K562 (cell line): ENCODE results near the gene NLGN2. TPM values are rescaled to one million over a fixed set of nuclear protein-coding genes. Genes with fewer than 3 reads are reported as not detected.

ENCODE experiments used
- ATAC-seq: fragments of 200-7000 bp; cut with Tn5 transposase; 3 replicates; pipeline ENCODE4 v1.9.1; 2020; ENCODE audit warnings: moderate library complexity
- BruUV-seq: library from RNA; stranded (reverse); fragments of 400-500 nt; replicated peaks from 2 replicates; lab custom pipeline; 2021; lab: Mats Ljungman, UMichigan
- CTCF ChIA-PET: fragments of 300-600 bp; formaldehyde crosslinking; extraction: SDS; loops from one replicate; lab custom pipeline; 2021; ENCODE audit warnings: low intra/inter-chr PET ratio; lab: Yijun Ruan, JAX
- POLR2A ChIA-PET: fragments of 300-600, 350-650 bp; sonication (Branson Sonifier 250); formaldehyde crosslinking; extraction: SDS; loops from one replicate; lab custom pipeline; 2021; ENCODE audit warnings: antibody characterized with exemption, inconsistent platforms; lab: Yijun Ruan, JAX
- DNase-seq, 4 experiments: peaks; one replicate each; pipeline versions ENCODE4 v3.0.0 to v3.0.0-alpha.2; 2011 to 2018; ENCODE audit warnings: low spot score in 3 of 4, mixed read lengths in 3 of 4; ENCODE audit errors: extremely low read depth in 1 of 4
- FAIRE-seq: peaks from 2 replicates; lab custom pipeline; 2011; peaks lifted over from hg19 to GRCh38; lab: Jason Lieb, UNC
- H2AFZ ChIP-seq: 2 replicates; pipeline ENCODE4 v1.6.0; 2011; ENCODE audit warnings: low read depth, low read length, control low read depth, inconsistent platforms
- H3K27ac ChIP-seq: fragments of 200-600 bp; 3 replicates; pipeline ENCODE4 v1.8.0; 2011; ENCODE audit warnings: low read depth, mild to moderate bottlenecking, control low read depth, inconsistent platforms, low read length, moderate library complexity, mixed read lengths; ENCODE audit errors: extremely low read depth
- H3K27me3 ChIP-seq, 2 experiments: fragments of 300-600 bp in 1 of 2; 2 replicates in 1 of 2; 3 replicates in 1 of 2; pipeline versions ENCODE4 v1.6.0 to v1.8.0; 2011; ENCODE audit warnings: inconsistent platforms in 2 of 2, low read length in 2 of 2, mild to moderate bottlenecking in 1 of 2, mixed read lengths in 1 of 2, moderate library complexity in 1 of 2; ENCODE audit not compliant: control insufficient read depth in 2 of 2, insufficient read depth in 2 of 2
- H3K36me3 ChIP-seq: fragments of 300-600 bp; 3 replicates; pipeline ENCODE4 v1.8.0; 2011; ENCODE audit warnings: mild to moderate bottlenecking, low read length, inconsistent platforms; ENCODE audit not compliant: control insufficient read depth, insufficient read depth
- H3K4me1 ChIP-seq, 2 experiments: fragments of 200-600 bp in 1 of 2; replicated peaks in 1 of 2; 2 replicates in 1 of 2; 3 replicates in 1 of 2; pipeline versions ENCODE4 v1.5.1 to v1.8.0; 2011; ENCODE audit warnings: inconsistent platforms in 2 of 2, low read length in 2 of 2, mild to moderate bottlenecking in 1 of 2, mixed read lengths in 1 of 2, moderate library complexity in 1 of 2; ENCODE audit not compliant: control insufficient read depth in 2 of 2, insufficient read depth in 2 of 2
- H3K4me2 ChIP-seq: 2 replicates; pipeline ENCODE4 v1.6.1; 2011; ENCODE audit warnings: low read length, control low read depth, inconsistent platforms, mixed read lengths; ENCODE audit not compliant: insufficient read depth
- H3K4me3 ChIP-seq: fragments of 200-600 bp; sonication (generic), shearing (Covaris generic); 2 replicates; pipeline ENCODE4 v1.5.1; 2016; ENCODE audit warnings: control low read depth, inconsistent platforms
- H3K79me2 ChIP-seq: fragments of 200-600 bp; 3 replicates; pipeline ENCODE4 v1.8.0; 2011; ENCODE audit warnings: low read length, inconsistent platforms; ENCODE audit not compliant: control insufficient read depth, insufficient read depth
- H3K9ac ChIP-seq, 2 experiments: 2 replicates each; pipeline versions ENCODE4 v1.6.0 to v1.6.1; 2011; ENCODE audit warnings: low read depth in 2 of 2, low read length in 2 of 2, control low read depth in 1 of 2, inconsistent platforms in 1 of 2, mild to moderate bottlenecking in 1 of 2, mixed read lengths in 1 of 2; ENCODE audit not compliant: insufficient read depth in 1 of 2
- H3K9me1 ChIP-seq: one replicate; pipeline ENCODE4 v1.6.0; 2011; ENCODE audit warnings: inconsistent platforms, mild to moderate bottlenecking, low read length, moderate library complexity; ENCODE audit not compliant: control insufficient read depth, insufficient read depth
- H3K9me3 ChIP-seq: replicated peaks from 2 replicates; pipeline ENCODE4 v1.5.1; 2011; ENCODE audit warnings: low read depth, low read length, inconsistent platforms; ENCODE audit not compliant: control insufficient read depth, insufficient read depth
- H4K20me1 ChIP-seq: replicated peaks from 2 replicates; pipeline ENCODE4 v1.6.1; 2011; ENCODE audit warnings: low read length, inconsistent platforms, mixed read lengths; ENCODE audit not compliant: control insufficient read depth, insufficient read depth
- C11orf30 ChIP-seq: fragments of 450-650 bp; IDR thresholded peaks from 2 replicates; pipeline ENCODE4 v1.6.1; 2016; ENCODE audit warnings: low read depth, mild to moderate bottlenecking
- HCFC1 ChIP-seq: IDR thresholded peaks from 2 replicates; pipeline ENCODE4 v1.6.1; 2012; ENCODE audit warnings: low read depth, low read length, improper control_type of control experiment
- TSC22D4 ChIP-seq: fragments of 450-650 bp; IDR thresholded peaks from 2 replicates; pipeline ENCODE4 v1.6.1; 2016; ENCODE audit warnings: missing genetic modification characterization, missing biosample characterization, control low read depth
- WHSC1 ChIP-seq: IDR thresholded peaks from one replicate; pipeline ENCODE4 v1.6.1; 2012; ENCODE audit warnings: low read length, control low read depth, inconsistent platforms
- ZNF121 ChIP-seq: sonication (generic); formaldehyde crosslinking; conservative IDR thresholded peaks from 2 replicates; pipeline ENCODE4 v1.8.0; 2022; ENCODE audit warnings: missing genetic modification reagents
- WGBS: fragments of 100-300 bp; shearing (Covaris generic); methylation state at CpG from one replicate; pipeline ENCODE4 v1.1.6; 2016; ENCODE audit warnings: low coverage, mixed read lengths; ENCODE audit not compliant: insufficient coverage; ENCODE audit errors: missing lambda C conversion rate; 5-methylcytosine and 5-hydroxymethylcytosine counted together
- in situ Hi-C: fragments of 300-500 bp; cut with MboI; formaldehyde crosslinking; loops from 4 replicates; pipeline ENCODE4 v1.15.0; 2018; ENCODE audit warnings: inconsistent platforms, mixed read lengths
- intact Hi-C: fragments of 100-400 bp; cut with micrococcal nuclease; formaldehyde crosslinking; loops from 2 replicates; pipeline ENCODE4 v1.14.2; 2022
- polyA plus RNA-seq, 8 experiments: library from polyadenylated mRNA; depleted of rRNA in 4 of 8; stranded (reverse) in 5 of 8; unstranded in 3 of 8; fragments of >200 nt; fragmentation: Nextera tagmentation in 2 of 8; fragmentation: Illumina TruSeq in 1 of 8; extraction: Ambion mirVana in 2 of 8; extraction: Trizol in 1 of 8; gene quantifications; 2 replicates each; pipeline versions ENCODE4 v1.2.1 to v1.2.3, GENCODE V29; 2011 to 2014; ENCODE audit warnings: inconsistent platforms in 1 of 8, missing spikeins in 1 of 8
- total RNA-seq, 7 experiments: library from RNA; depleted of rRNA in 6 of 7; stranded (reverse); fragments of >200 nt in 6 of 7; fragmentation: Illumina TruSeq in 2 of 7; extraction: Trizol in 2 of 7; gene quantifications; 2 replicates each; pipeline versions ENCODE4 v1.2.1 to v1.2.3, GENCODE V29; 2011 to 2021; ENCODE audit warnings: low replicate concordance in 1 of 7

Gene NLGN2
- total and polyA plus RNA-seq, 9 of the 15 experiments (the other 6 are each of a cell fraction or from before 2014, with no cell fraction given), result 0.11 to 7.8 (median 0.77) TPM

- no peaks in the 10 kb centered on the region for H4K20me1 ChIP-seq
- no TSS peak for BruUV-seq
- in situ Hi-C loops, result no loop called here
- 58% methylated on average over 3 of the region's 31 CpGs for WGBS
- no peak overlapping the region for H3K27ac ChIP-seq
- DNase-seq, result no peak
- H3K4me1 ChIP-seq, result peaks cover 17 to 63% of the 10 kb centered on the region in 2 experiments; a peak in 4 of 5 replicates
- FAIRE-seq, result no peak
- peak overlapping the region; percentile 76; the same call in 1 of the 2 replicates for H3K4me2 ChIP-seq
- H3K9me3 ChIP-seq, result no peaks in the 10 kb centered on the region
- H3K9me1 ChIP-seq, result peaks cover 3% of the 10 kb centered on the region
- TF ChIP-seq TSC22D4 (no peak), C11orf30 (0 out of 2 replicates have a peak, but pooled peaks have one; percentile 6), ZNF121 (CRISPR knock-in tag) (no peak), WHSC1 (no peak), HCFC1 (no peak)
- TF ChIP-seq, all 486 proteins: peak for 1
- ChIA-PET POLR2A (interaction anchor here (1.0 to 4.2 kb wide), 3 partner anchors 16 to 84 kb away, joined by 3 to 21 read pairs (median 3); partner anchors contain the start of gene POLR2A), CTCF (no interaction called here)
- no peak overlapping the region for H3K4me3 ChIP-seq
- H3K79me2 ChIP-seq, result peaks cover 7% of the 10 kb centered on the region; the same call in 2 of the 3 replicates
- no peaks in the 10 kb centered on the region for H3K36me3 ChIP-seq
- intact Hi-C loops, result loop anchor here (5.0 kb wide), 2 partner anchors 35 to 45 kb away; partner anchors contain the start of genes POLR2A, SLC35G6 and TMEM256
- H2AFZ ChIP-seq, result no peak overlapping the region
- H3K9ac ChIP-seq, result peak overlapping the region in 1 of 2 experiments; percentile 68; a peak in 1 of 4 replicates
- H3K27me3 ChIP-seq, result no peaks in the 10 kb centered on the region
- ATAC-seq, result no peak
Measured at GRCh38 chr17:7437369-7437863, 29.8 kb downstream of the NLGN2 start.
